HepG2 (cell line): ENCODE results near the gene RAB40C. TPM values are rescaled to one million over a fixed set of nuclear protein-coding genes. Genes with fewer than 3 reads are reported as not detected.
A peak's percentile ranks its signal among the peaks of the same experiment; 100 is the strongest.

ENCODE experiments used
- ESRRA ChIP-seq: sonication (generic); formaldehyde crosslinking; IDR thresholded peaks from 2 replicates; pipeline ENCODE4 v1.5.1; 2020; ENCODE audit warnings: mild to moderate bottlenecking, low read depth, missing genetic modification reagents
- IKZF4 ChIP-seq: sonication (generic); formaldehyde crosslinking; IDR thresholded peaks from 2 replicates; pipeline ENCODE4 v1.5.1; 2020; ENCODE audit warnings: borderline replicate concordance, mild to moderate bottlenecking, low read depth, missing genetic modification reagents; ENCODE audit errors: not compliant biosample characterization
- KDM6A ChIP-seq: IDR thresholded peaks from 2 replicates; pipeline ENCODE4 v1.6.1; 2016; ENCODE audit warnings: low read depth
- MLXIP ChIP-seq: sonication (generic); formaldehyde crosslinking; IDR thresholded peaks from 2 replicates; pipeline ENCODE4 v1.9.0; 2021; ENCODE audit warnings: missing genetic modification reagents, borderline replicate concordance
- PREB ChIP-seq: sonication (generic); formaldehyde crosslinking; IDR thresholded peaks from 2 replicates; pipeline ENCODE4 v1.4.0; 2020; ENCODE audit warnings: missing genetic modification reagents
- RBM39 ChIP-seq: fragments of 200-400 bp; formaldehyde crosslinking; IDR thresholded peaks from one replicate; pipeline ENCODE4 v1.6.1; 2018; ENCODE audit warnings: antibody characterized with exemption, mild to moderate bottlenecking, low read depth, low read length; ENCODE audit not compliant: poor library complexity, severe bottlenecking
- SP140L ChIP-seq: sonication (generic); formaldehyde crosslinking; IDR thresholded peaks from 2 replicates; pipeline ENCODE4 v1.4.0; 2020; ENCODE audit warnings: missing genetic modification reagents, borderline replicate concordance
- SRY ChIP-seq: sonication (generic); formaldehyde crosslinking; IDR thresholded peaks from 2 replicates; pipeline ENCODE4 v1.8.0; 2022; ENCODE audit warnings: mild to moderate bottlenecking, missing genetic modification reagents
- ZBTB7B ChIP-seq: sonication (generic); formaldehyde crosslinking; IDR thresholded peaks from 2 replicates; pipeline ENCODE4 v1.4.0; 2020; ENCODE audit warnings: missing genetic modification reagents
- ZMYM2 ChIP-seq: sonication (generic); formaldehyde crosslinking; IDR thresholded peaks from 2 replicates; pipeline ENCODE4 v1.8.0; 2022; ENCODE audit warnings: mild to moderate bottlenecking, missing genetic modification reagents
- ZNF326 ChIP-seq: sonication (generic); formaldehyde crosslinking; IDR thresholded peaks from 2 replicates; pipeline ENCODE4 v1.4.0; 2020; ENCODE audit warnings: missing genetic modification reagents, borderline replicate concordance
- ZNF432 ChIP-seq: sonication (generic); formaldehyde crosslinking; IDR thresholded peaks from 2 replicates; pipeline ENCODE4 v1.5.0; 2020; ENCODE audit warnings: missing genetic modification reagents, mild to moderate bottlenecking, borderline replicate concordance
- ZNF576 ChIP-seq: sonication (generic); formaldehyde crosslinking; IDR thresholded peaks from 2 replicates; pipeline ENCODE4 v1.4.0; 2020; ENCODE audit warnings: mild to moderate bottlenecking, missing genetic modification reagents
- ZNF790 ChIP-seq: sonication (generic); formaldehyde crosslinking; IDR thresholded peaks from 2 replicates; pipeline ENCODE4 v1.8.0; 2022; ENCODE audit warnings: missing genetic modification reagents, mild to moderate bottlenecking, borderline replicate concordance
- polyA plus RNA-seq, 8 experiments: library from polyadenylated mRNA; depleted of rRNA in 3 of 8; stranded (reverse) in 7 of 8; unstranded in 1 of 8; fragments of >200 nt; fragmentation: Illumina TruSeq in 4 of 8; extraction: Trizol in 4 of 8; gene quantifications; 2 replicates each; pipeline versions ENCODE4 v1.2.1 to v1.2.3, GENCODE V29; 2011 to 2016; ENCODE audit warnings: low read depth in 4 of 8, missing spikeins in 1 of 8, mixed read lengths in 1 of 8; ENCODE audit not compliant: insufficient read depth in 1 of 8
- total RNA-seq, 5 experiments: library from RNA; depleted of rRNA; stranded (reverse); fragments of >200 nt; fragmentation: Illumina TruSeq; extraction: Trizol; gene quantifications; 2 replicates each; pipeline ENCODE4 v1.2.3, GENCODE V29; 2016; ENCODE audit warnings: low read depth in 1 of 5
- TF ChIP-seq, protein P1 (sequence below): sonication (generic); formaldehyde crosslinking; conservative IDR thresholded peaks from 2 replicates; pipeline ENCODE4 v1.5.0; 2020; ENCODE audit warnings: missing genetic modification reagents
- TF ChIP-seq, protein P2 (sequence below): sonication (generic); formaldehyde crosslinking; IDR thresholded peaks from 2 replicates; pipeline ENCODE4 v1.4.0; 2020; ENCODE audit warnings: mild to moderate bottlenecking, missing genetic modification reagents
- TF ChIP-seq, protein P3 (sequence below): sonication (generic); formaldehyde crosslinking; IDR thresholded peaks from 2 replicates; pipeline ENCODE4 v1.9.0; 2021; ENCODE audit warnings: missing genetic modification reagents, borderline replicate concordance

RAB40C gene
- total and polyA plus RNA-seq, 2 of the 13 experiments (the other 11 are each of a cell fraction or from before 2014, with no cell fraction given), result 7.7 to 11.5 TPM

- TF ChIP-seq, protein P1, sequence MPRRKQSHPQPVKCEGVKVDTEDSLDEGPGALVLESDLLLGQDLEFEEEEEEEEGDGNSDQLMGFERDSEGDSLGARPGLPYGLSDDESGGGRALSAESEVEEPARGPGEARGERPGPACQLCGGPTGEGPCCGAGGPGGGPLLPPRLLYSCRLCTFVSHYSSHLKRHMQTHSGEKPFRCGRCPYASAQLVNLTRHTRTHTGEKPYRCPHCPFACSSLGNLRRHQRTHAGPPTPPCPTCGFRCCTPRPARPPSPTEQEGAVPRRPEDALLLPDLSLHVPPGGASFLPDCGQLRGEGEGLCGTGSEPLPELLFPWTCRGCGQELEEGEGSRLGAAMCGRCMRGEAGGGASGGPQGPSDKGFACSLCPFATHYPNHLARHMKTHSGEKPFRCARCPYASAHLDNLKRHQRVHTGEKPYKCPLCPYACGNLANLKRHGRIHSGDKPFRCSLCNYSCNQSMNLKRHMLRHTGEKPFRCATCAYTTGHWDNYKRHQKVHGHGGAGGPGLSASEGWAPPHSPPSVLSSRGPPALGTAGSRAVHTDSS (CRISPR knock-in tag), result 0 out of 2 replicates have a peak, but pooled peaks have one; percentile 17
- TF ChIP-seq ZNF432 (CRISPR knock-in tag) (no peak), MLXIP (CRISPR knock-in tag) (0 out of 2 replicates have a peak, but pooled peaks have one; percentile 63), SRY (CRISPR knock-in tag) (no peak), ZMYM2 (CRISPR knock-in tag) (no peak), ZBTB7B (CRISPR knock-in tag) (0 out of 2 replicates have a peak, but pooled peaks have one; percentile 55), RBM39 (no peak), ZNF790 (CRISPR knock-in tag) (no peak), ESRRA (CRISPR knock-in tag) (no peak), SP140L (CRISPR knock-in tag) (no peak), KDM6A (CRISPR knock-in tag) (peak; percentile 57; the same call in 1 of the 2 replicates), ZNF576 (CRISPR knock-in tag) (no peak), ZNF326 (CRISPR knock-in tag) (no peak), PREB (CRISPR knock-in tag) (no peak), IKZF4 (CRISPR knock-in tag) (no peak)
- TF ChIP-seq, protein P2, sequence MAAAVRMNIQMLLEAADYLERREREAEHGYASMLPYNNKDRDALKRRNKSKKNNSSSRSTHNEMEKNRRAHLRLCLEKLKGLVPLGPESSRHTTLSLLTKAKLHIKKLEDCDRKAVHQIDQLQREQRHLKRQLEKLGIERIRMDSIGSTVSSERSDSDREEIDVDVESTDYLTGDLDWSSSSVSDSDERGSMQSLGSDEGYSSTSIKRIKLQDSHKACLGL (CRISPR knock-in tag), result 0 out of 2 replicates have a peak, but pooled peaks have one; percentile 17
- TF ChIP-seq, protein P3, sequence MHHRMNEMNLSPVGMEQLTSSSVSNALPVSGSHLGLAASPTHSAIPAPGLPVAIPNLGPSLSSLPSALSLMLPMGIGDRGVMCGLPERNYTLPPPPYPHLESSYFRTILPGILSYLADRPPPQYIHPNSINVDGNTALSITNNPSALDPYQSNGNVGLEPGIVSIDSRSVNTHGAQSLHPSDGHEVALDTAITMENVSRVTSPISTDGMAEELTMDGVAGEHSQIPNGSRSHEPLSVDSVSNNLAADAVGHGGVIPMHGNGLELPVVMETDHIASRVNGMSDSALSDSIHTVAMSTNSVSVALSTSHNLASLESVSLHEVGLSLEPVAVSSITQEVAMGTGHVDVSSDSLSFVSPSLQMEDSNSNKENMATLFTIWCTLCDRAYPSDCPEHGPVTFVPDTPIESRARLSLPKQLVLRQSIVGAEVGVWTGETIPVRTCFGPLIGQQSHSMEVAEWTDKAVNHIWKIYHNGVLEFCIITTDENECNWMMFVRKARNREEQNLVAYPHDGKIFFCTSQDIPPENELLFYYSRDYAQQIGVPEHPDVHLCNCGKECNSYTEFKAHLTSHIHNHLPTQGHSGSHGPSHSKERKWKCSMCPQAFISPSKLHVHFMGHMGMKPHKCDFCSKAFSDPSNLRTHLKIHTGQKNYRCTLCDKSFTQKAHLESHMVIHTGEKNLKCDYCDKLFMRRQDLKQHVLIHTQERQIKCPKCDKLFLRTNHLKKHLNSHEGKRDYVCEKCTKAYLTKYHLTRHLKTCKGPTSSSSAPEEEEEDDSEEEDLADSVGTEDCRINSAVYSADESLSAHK (CRISPR knock-in tag), result no peak
Observed at GRCh38 chr16:630249-630814, 40.5 kb downstream of the RAB40C start (continued).
